ENCODE measurements around the gene CNKSR2.

CNKSR2 gene

GRCh38 chrX:21394792-21395191, 20.6 kb downstream of the CNKSR2 start:
- H3K4me3 ChIP-seq (ENCODE audit: control insufficient read depth, low read depth, low read length), result no peak overlapping the region
- DNase-seq (ENCODE audit: low read depth), result no peak
- TF ChIP-seq CTCF (IDR thresholded peaks at IDR 0.05; ENCODE audit: control insufficient read depth, insufficient read depth, low read depth, low read length, missing control alignments), result no peak

- no peak for TF ChIP-seq CTCF (IDR thresholded peaks at IDR 0.05; ENCODE audit: control insufficient read depth, insufficient read depth, low read depth, low read length, missing control alignments)
- no peak overlapping the region for H3K4me3 ChIP-seq (ENCODE audit: control insufficient read depth, low read depth, low read length)
- DNase-seq (ENCODE audit: low read depth), result no peak
Observed at GRCh38 chrX:21398426-21398825, 24.2 kb downstream of the CNKSR2 start.

GRCh38 chrX:21400408-21401121, 26.3 kb downstream of the CNKSR2 start:
- DNase-seq (ENCODE audit: low read depth), result no peak
- TF ChIP-seq CTCF (IDR thresholded peaks at IDR 0.05; ENCODE audit: control insufficient read depth, insufficient read depth, low read depth, low read length, missing control alignments), result no peak
- no peak overlapping the region for H3K4me3 ChIP-seq (ENCODE audit: control insufficient read depth, low read depth, low read length)

GRCh38 chrX:21408307-21408706, 34.1 kb downstream of the CNKSR2 start:
- no peak for TF ChIP-seq CTCF (IDR thresholded peaks at IDR 0.05; ENCODE audit: control insufficient read depth, insufficient read depth, low read depth, low read length, missing control alignments)
- DNase-seq (ENCODE audit: low read depth), result no peak
- no peak overlapping the region for H3K4me3 ChIP-seq (ENCODE audit: control insufficient read depth, low read depth, low read length)

GRCh38 chrX:21408788-21409187, 34.6 kb downstream of the CNKSR2 start:
- H3K4me3 ChIP-seq (ENCODE audit: control insufficient read depth, low read depth, low read length), result no peak overlapping the region
- no peak for DNase-seq (ENCODE audit: low read depth)
- no peak for TF ChIP-seq CTCF (IDR thresholded peaks at IDR 0.05; ENCODE audit: control insufficient read depth, insufficient read depth, low read depth, low read length, missing control alignments)

GRCh38 chrX:21412029-21412428, 37.8 kb downstream of the CNKSR2 start:
- no peak for DNase-seq (ENCODE audit: low read depth)
- TF ChIP-seq CTCF (IDR thresholded peaks at IDR 0.05; ENCODE audit: control insufficient read depth, insufficient read depth, low read depth, low read length, missing control alignments), result no peak
- H3K4me3 ChIP-seq (ENCODE audit: control insufficient read depth, low read depth, low read length), result no peak overlapping the region
